NCI-H510A treated with DMSO at 0.1 percent for 48 hours (cell line): ENCODE results near the gene CACNA1B.

Experiments used
- DNase-seq: peaks from one replicate; lab custom pipeline; 2025; lab: John Stamatoyannopoulos, UW

The CACNA1B gene

DNA sequence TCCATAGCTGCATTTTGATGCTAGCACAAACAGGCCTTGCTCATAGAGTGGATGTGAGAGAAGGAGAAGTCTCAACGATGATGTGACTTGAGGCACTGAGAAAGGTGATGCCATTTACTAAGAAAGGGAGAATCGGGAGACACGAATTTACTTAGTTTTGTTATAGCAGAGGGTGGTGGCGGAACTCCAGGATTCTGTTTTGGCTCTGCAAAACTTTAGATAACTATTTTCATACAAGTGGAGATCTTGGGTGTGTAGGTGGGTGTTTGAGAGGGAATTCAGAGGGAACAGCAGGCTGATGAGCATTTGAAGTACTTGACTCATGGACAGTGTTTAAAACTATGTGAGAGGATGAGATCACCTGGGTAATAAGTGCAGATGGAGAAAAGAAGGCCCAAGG lies 43.2 kb downstream of the CACNA1B start:
- no peak for DNase-seq

DNA sequence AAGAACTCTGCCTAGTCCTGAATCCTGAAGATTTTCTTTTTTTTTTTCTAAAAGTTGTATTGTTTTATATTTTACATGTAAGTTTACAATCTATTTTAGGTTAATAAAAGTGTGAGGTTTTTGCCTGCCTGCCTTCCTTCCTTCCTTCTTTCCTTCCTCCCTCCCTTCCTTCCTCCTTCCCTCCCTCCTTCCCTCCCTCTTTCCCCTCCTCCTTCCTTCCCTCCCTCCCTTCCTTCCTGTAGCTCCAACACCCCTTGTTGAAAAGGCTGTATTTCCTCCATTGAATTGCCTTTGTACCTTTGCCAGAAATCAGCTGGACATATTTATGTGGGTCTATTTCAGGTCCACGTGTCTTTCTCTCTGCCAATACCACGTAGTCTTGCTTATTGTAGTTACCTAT lies 46.6 kb downstream of the CACNA1B start:
- DNase-seq, result no peak

DNA sequence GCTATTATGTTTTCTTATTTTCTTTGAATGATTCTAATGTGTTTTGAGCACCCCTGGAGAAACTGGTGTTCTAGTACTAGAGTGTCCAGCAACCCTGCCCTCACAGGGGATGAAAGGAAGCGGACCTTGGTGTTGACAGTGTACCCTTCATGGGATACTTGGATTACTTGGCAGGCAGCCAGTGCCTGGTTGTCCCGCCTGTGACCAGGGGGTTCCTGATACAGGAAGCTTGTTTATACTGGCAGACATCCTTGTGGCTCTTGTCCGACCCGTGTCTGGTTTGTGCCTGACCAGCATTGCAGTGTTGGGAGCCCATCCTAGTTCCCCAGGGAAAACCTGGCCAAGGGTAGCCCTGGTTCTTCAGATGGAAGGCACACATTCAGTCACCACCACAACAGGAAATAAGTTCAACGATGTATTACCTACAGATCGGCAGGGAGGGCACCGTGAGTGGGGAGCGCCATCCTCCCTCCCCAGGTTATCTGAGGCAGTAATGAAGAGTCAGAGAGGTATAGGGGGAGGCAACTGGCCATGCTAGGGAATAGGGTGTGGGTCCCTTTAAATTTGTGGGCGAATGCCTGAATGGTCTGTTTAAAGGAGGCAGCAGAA lies 47.3 kb downstream of the CACNA1B start:
- no peak for DNase-seq

DNA sequence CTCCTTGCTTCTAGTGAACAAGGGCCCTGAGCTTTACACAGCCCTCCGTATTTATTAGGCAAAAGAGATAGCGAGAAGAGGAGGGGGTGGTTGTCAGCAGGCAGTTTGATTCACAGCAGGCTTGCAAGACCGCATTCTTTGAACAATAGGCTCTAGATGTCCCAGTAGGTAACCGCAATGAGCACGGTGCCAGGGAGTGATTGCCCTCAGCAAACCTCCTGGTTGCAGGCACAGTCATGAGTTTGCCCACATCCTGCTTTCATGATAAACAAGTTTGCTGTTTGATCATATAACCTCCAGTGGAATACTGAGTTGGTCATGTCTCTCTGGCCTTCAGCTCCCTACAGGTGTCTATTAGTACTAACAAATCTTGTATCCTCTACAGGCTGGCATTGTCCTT lies 66.1 kb downstream of the CACNA1B start:
- DNase-seq, result no peak

DNA sequence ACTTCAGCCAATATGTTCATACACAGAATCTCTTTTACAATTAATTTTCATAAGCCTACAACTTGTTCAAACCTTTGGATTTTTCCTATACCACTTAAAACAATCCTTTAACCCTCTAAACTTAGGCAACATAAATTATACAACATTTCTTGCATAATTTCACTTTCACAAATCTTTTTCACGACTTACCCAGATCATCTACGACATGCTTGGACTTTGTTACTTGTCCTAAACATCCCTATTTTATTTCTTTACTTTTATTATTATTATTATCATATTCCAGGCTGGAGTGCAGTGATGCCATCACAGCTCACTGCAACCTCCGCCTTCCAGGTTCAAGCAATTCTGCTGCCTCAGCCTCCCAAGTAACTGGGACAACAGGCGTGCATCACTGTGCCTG lies 68.0 kb downstream of the CACNA1B start:
- DNase-seq, result no peak

DNA sequence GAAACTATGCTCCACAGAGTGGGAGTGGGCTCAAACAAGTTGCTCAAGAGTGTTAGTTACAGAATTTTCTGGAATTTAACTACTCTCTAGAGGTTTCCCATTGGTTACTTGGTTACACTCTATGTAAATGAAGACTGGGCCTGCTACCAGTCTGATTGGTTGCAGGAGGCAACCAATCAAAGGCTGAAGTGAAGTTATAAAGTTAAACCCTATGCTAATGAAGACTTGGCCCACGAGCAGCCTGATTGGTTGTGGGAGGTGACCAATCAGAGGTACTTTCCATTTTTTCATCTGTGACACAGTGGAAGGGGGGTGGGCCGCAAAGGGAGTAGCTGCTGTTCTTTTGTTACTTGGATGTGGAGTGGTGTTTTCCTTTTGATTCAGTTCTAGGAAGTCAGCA lies 69.4 kb downstream of the CACNA1B start:
- no peak for DNase-seq

DNA sequence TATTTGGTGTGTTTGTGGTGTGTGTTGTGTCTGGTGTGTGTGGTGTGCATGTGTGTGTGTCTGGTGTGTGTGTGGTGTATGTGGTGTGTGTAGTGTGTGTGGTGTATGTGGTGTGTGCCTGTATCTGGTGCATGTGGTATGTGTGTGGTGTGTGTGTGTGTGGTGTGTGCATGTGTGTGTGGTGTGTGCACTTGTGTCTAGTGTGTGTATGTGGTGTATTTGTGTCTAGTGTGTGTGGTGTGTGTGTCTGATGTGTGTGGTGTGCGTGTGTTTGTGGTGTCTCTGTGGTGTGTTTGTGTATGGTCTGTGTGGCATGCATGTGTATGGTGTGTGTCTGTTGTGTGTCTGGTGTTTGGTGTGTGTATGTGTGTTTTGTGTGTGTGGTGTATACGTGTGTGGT lies 71.1 kb downstream of the CACNA1B start:
- DNase-seq, result no peak

DNA sequence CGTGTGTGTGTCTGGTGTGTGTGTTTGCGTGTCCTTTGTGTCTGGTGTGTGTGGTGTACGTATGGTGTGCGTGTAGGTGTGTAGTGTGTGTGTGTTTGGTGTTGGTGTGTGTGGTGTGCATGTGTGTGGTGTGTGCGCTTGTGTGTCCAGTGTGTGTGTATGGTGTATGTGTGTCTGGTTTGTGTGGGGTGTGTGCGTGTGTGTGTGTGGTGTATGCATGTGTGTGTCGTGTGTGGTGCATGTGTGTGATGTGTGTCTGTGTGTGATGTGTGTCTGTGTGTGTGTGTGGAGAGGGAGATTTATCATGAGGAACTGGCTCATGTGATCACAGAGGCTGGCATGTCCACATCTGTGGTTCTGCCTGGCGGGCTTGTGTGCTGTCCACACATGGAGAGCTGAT lies 71.7 kb downstream of the CACNA1B start:
- DNase-seq, result no peak

DNA sequence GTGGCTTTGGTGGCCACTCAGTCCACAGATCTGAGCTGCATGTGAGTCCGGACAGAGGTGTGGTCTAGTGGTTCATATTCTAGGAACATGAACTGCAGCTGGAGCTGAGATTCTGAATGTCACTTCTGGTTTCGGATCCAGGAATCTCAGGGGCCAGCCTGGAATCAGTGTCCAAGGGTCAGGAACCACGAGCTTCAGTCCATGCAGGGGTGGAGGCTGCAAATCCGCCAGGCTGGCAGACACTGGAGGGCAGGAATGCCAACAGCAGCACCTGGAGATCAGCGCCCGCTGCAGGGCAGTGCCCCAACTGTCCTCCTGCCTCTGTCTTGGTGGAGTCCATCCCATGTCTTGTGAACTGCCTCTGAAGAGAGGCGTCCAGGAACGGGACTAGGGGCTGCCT lies 73.5 kb downstream of the CACNA1B start:
- DNase-seq, result no peak

DNA sequence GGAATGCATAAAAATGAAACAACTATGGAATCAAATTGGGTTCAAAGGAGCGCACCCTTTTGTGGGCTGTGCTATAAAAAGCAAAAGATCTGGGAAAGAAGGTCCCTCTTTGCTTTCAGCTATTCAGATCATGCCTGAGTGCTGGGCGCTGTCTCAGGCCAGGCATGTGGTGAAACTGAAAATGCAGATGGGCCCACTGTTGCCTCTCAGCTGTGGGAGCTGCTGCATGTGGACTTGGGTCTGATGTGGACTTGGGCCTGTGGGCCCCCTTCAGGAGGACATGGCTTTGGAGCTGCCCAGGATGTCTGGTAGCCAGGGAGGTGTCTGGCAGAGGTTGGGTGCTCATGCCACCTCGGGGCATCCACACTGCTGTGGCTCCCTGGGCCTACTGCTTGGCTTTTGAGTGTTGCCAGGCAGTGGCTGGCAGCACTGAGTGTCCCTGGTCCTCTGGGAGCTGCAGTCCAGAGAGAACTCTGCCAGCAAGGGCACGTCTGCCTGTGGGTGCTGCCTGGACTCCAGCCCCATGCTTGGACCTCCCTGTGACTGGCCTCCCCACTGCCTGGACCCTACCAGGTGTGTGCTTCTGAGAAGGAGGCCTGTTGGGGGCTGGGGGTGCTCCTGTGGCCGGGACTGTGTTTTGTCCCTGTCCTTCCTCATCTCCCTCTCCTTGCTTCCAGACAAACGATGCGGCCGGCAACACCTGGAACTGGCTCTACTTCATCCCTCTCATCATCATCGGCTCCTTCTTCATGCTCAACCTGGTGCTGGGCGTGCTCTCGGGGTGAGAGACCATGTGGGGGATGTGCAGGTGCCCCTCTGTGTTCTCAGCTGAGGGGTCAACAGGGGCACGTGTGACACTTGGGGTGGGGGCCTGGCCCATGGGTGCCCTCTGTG lies 74.3 kb downstream of the CACNA1B start:
- DNase-seq, result no peak

DNA sequence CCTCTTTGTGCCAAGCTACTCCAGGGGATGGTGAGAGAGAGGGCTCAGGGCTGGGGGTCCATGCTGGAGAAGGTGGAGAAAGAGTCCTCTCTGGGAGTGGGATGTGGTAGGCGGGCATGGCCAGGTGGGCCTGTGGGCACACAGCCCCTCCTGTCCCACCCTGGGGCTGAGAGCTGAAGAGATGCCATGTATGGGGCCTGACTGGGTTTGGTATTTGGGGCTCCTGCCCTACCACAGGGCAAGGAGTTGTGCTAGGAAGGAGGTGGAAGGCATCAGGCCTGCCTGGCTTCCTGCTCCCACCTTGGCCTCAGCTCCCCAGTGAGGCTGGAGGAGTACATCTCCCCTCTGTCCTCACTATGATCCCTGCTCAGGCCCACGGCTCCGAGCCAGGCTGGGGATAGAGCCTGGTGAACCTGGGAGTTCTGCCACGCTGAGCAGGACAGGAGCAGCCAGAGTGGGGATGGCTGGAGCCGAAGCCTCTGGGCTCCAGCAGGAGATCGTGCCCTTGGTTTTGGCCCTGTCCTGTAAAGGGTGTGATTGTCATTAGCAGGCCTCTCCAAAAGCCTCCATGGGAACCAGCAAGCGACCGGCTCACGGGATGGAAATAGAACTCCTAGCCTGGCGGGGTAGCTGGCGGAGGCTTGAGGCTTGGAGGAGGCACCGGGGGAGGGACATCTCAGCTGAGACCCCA lies 75.5 kb downstream of the CACNA1B start:
- no peak for DNase-seq

DNA sequence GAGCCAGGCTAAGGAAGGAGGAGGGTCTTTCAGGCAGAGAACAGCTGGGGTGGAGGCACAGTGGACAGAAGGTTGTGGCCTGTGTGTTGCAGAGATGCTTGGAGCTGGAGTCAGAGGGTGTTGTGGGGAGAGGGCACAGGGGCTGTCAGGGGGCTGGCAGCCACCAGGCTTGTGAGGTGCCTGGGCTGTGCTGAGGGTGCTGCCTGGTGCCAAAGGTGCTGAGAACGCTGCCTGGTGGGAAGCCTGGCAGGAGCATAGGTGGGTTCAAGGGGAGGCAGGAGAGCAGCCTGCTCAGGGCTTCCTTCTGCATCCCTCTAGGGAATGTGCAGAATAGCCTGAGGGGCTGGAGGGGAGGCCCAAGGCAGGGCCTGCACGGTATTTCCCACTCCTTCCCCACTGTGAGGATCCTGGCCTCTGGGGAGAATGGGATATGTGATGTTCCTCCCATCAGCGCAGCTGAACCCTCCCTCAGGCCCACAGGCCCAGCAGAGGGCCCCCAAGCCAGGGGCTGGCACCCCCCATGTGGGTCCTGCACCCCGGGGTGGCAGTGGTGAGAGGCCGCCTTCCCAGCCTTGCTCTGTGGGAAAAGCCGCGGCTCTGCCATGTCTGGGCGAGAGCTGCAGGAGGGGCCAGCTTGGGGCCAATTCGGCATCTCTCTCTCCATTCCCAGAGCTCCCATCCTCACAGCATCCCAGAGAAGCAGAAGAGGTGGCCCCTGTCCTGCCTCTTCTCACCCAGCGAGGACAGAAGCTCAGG lies 76.3 kb downstream of the CACNA1B start:
- no peak for DNase-seq

DNA sequence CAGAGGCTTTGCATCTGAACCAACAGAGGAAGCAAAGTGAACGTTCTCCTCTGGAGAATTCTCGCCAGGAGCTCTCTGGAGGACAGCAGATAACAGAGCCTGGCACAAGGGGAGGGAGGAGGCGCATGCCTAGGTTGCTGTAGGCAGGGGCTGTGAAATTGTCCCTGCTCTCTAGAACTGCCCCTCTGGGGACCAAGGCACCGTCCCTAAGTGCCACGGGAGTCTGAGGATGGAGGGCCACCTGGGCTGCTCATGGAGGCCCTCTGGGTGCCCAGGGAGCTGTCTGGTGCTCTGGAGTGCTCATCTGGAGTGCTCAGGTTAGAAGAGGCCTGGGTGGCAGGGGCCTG lies 77.6 kb downstream of the CACNA1B start:
- no peak for DNase-seq

DNA sequence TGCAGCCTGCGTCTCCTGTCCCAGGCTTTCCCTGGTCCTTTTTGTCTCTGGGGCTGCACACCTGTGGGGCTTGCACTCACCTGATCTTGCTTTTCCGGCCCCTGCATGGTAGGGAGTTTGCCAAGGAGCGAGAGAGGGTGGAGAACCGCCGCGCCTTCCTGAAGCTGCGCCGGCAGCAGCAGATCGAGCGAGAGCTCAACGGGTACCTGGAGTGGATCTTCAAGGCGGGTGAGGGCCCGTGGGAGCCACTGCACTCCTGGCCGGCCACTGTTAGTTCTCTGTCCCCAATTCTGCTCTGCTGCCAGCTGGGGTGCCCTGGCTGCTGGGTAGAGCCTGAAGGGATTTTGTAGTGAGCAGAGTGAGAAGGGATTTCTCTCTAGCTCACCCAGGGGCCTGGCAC lies 78.0 kb downstream of the CACNA1B start:
- DNase-seq, result no peak

DNA sequence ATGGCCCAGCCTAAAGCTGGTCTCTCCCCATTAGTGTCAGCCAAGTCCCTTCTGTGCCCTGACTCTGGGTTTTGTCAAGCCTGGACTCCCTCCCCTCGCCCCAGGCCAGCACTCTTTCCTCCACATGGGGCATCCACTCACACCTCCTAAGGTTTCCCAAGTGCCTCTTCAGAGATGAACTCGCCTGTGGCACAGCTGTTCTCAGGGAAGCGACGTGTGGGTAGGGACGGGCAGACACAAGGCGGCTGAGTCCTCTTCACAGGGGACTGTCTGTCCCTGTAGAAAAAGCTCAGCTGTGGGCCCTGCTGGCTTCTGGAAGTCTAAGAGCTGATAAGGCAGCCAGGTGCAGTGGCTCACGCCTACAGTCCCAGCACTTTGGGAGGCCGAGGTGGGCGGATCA lies 78.5 kb downstream of the CACNA1B start:
- no peak for DNase-seq

DNA sequence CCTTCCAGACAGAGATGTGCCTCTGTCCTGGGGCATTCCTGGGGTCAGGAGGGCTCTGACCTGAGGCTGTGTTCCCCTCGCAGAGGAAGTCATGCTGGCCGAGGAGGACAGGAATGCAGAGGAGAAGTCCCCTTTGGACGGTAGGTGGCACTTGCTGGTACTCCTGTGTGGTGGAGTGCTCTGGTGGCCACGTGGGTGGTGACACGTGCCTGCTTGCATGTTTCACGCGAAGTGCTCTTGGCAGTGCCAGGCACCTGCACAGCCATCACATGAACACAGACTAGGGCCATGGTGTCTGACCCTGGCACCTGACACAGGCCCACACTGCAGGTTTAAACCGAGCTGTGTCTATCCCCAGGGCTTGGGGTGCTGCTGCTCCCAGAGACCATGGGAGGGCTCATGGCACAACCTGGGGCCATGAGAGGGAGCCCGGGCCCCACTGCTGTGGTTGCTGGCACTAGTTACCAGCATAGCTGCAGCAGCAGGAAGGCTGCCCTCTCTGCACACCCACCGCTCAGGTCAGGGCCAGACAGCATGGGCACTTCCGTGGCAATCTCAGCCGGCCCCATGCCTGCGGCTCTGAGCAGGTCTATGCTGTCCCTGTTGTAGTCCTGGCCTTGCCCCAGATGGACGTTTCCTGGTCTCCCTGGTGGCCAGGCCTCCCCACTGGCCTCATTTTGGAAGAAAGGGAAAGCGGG lies 79.3 kb downstream of the CACNA1B start:
- no peak for DNase-seq

DNA sequence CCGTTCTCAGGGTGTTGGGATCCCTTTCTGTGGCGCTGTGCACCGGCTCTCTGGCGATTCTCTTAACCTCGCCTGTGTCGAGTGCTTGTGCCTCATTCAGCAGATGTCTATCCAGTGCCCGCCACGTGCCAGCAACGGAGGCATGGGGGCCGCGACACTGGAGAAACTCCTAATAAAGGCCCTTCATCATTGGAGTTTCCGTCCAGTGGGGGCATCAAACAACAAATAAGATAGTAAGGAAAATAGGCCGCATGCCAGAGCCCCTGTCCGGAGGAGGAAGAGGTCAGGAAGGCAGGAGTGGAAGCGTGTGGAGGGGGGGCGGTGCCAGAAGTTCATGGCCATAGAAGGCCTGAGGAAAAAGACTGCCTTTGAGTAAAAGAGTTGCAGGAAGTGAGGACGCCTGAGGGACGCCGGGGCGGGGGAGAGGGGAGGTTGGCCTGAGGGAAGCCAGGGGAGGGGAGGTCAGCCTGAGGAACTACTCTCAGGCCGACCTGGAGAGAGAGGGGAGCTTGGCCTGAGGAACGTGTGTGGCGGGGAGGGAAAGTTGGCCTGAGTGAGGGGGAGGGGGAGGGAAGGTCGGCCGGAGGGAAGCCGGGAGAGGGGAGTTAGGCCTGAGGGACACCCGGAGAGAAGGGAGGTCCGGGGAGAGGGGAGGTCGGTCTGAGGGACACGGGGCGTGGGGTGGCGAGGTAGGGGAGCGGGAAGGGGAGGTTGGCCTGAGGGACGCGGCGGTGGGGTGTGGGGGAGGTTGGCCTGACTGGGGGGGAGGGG lies 82.2 kb downstream of the CACNA1B start:
- DNase-seq, result no peak

DNA sequence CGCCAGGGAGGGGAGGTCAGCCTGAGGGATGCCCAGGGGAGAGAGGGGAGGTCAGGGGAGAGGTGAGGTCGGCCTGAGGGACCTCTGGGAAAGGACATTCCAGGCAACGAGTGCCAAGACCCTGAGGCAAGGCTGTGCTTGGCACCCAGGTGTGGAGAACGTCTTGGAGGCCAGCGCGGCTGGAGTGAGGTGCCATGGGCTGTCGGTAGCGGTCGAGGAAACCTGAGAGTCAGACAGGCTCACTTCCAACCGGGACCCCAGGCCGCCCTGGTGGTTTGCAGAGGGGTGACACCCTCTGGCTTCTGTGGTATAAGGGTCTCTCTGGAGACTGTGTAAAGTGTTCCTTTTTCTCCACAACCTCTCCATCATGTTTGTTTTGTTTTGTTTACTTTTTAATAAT lies 82.9 kb downstream of the CACNA1B start:
- DNase-seq, result no peak

DNA sequence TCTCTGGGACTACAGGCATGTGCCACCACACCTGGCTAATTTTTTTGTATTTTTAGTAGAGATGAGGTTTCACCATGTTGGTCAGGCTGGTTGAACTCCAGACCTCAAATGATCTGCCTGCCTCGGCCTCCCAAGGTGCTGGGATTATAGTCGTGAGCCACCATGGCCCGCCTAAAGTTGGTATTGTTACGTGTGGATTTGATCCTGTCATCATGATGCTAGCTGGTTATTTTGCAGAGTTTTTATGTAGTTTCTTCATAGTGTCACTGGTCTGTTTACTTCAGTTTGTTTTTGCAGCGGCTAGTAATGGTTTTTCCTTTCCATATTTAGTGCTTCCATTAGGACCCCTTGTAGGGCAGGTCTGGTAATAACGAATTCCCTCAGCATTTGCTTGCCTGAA lies 85.9 kb downstream of the CACNA1B start:
- DNase-seq, result no peak

DNA sequence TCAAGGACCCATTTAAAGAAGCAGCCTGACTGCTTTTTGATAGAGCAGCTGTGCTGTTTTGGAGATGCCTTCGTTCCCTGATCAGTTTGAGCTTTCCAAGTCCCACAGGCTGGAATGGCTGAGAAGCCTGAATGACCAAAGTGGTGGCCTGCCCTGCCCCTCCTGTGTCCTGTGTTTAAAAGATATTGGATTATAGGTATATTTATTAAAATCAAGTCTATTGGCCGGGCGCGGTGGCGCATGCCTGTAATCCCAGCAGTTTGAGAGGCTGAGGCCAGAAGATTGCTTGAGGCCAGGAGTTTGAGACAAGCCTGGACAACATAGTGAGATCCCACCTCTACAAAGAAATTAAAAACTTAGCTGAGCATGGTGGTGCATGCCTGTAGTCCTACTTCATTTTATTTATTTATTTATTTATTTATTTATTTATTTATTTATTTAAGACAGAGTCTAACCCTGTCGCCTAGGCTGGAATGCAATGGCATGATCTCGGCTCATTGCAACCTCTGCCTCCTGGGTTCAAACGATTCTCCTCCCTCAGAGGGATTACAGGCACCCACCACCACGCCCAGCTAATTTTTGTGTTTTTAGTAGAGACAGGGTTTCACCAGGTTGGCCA lies 87.7 kb downstream of the CACNA1B start:
- no peak for DNase-seq
